Neural cell (in vitro differentiated cells): Measurements from ENCODE around the gene RCBTB2. TPM values are rescaled to one million over a fixed set of nuclear protein-coding genes. Genes with fewer than 3 reads are reported as not detected.

Experiments used
- H2AFZ ChIP-seq: fragments of 200-600, 300-800 bp; sonication (generic), shearing (Covaris generic); 2 replicates; pipeline ENCODE4 v1.6.0; 2014; ENCODE audit warnings: low read depth, mild to moderate bottlenecking, antibody characterized with exemption, low read length, moderate library complexity
- H3F3A ChIP-seq: fragments of 200-600 bp; shearing (Covaris generic); 2 replicates; pipeline ENCODE4 v1.6.1; 2016; ENCODE audit warnings: mild to moderate bottlenecking, moderate library complexity, mixed read lengths, antibody characterized with exemption, low read length; ENCODE audit not compliant: insufficient read depth, poor library complexity, severe bottlenecking
- H3K27ac ChIP-seq: fragments of 200-600, 300-800 bp; sonication (generic), shearing (Covaris generic); 2 replicates; pipeline ENCODE4 v1.5.1; 2014; ENCODE audit warnings: mild to moderate bottlenecking, low read length, moderate library complexity
- H3K27me3 ChIP-seq: fragments of 300-800, 200-600 bp; sonication (generic), shearing (Covaris generic); 2 replicates; pipeline ENCODE4 v1.6.0; 2014; ENCODE audit warnings: mild to moderate bottlenecking, low read depth, low read length, moderate library complexity; ENCODE audit not compliant: insufficient read depth
- H3K36me3 ChIP-seq: fragments of 300-800, 200-600 bp; sonication (generic), shearing (Covaris generic); 2 replicates; pipeline ENCODE4 v1.5.1; 2014; ENCODE audit warnings: mild to moderate bottlenecking, antibody characterized with exemption, low read length, moderate library complexity; ENCODE audit not compliant: insufficient read depth
- H3K4me2 ChIP-seq: fragments of 300-800, 200-600 bp; sonication (generic), shearing (Covaris generic); 2 replicates; pipeline ENCODE4 v1.6.0; 2014; ENCODE audit warnings: mild to moderate bottlenecking, low read length
- H3K4me3 ChIP-seq: fragments of 300-800, 200-600 bp; sonication (generic), shearing (Covaris generic); 2 replicates; pipeline ENCODE4 v1.5.1; 2014; ENCODE audit warnings: mild to moderate bottlenecking, low read length, moderate library complexity
- H3K79me2 ChIP-seq: fragments of 200-600 bp; shearing (Covaris generic); replicated peaks from 2 replicates; pipeline ENCODE4 v1.6.0; 2014; ENCODE audit warnings: mild to moderate bottlenecking, low read length, moderate library complexity; ENCODE audit not compliant: insufficient read depth
- H3K9ac ChIP-seq: fragments of 300-800, 200-600 bp; sonication (generic), shearing (Covaris generic); 2 replicates; pipeline ENCODE4 v1.6.1; 2016; ENCODE audit warnings: mild to moderate bottlenecking, low read length, mixed read lengths
- H3K9me2 ChIP-seq: fragments of 200-600 bp; shearing (Covaris generic); 2 replicates; pipeline ENCODE4 v1.6.1; 2016; ENCODE audit warnings: mild to moderate bottlenecking, low read length, mixed read lengths; ENCODE audit not compliant: insufficient read depth
- H3K9me3 ChIP-seq: fragments of 200-600, 300-800 bp; sonication (generic), shearing (Covaris generic); 2 replicates; pipeline ENCODE4 v1.6.1; 2016; ENCODE audit warnings: mild to moderate bottlenecking, mixed run types, low read length, moderate library complexity, mixed read lengths
- H4K20me1 ChIP-seq: fragments of 200-600 bp; shearing (Covaris generic); 2 replicates; pipeline ENCODE4 v1.6.1; 2016; ENCODE audit warnings: mild to moderate bottlenecking, mixed run types; ENCODE audit not compliant: insufficient read depth
- CTCF ChIP-seq: fragments of 450-650 bp; IDR thresholded peaks from 2 replicates; pipeline ENCODE4 v1.5.1; 2014; ENCODE audit warnings: antibody characterized with exemption, mild to moderate bottlenecking, moderate library complexity; ENCODE audit not compliant: poor library complexity, severe bottlenecking
- EP300 ChIP-seq: fragments of 450-650 bp; conservative IDR thresholded peaks from 2 replicates; pipeline ENCODE4 v1.6.1; 2014; ENCODE audit warnings: antibody characterized with exemption, mild to moderate bottlenecking, moderate library complexity; ENCODE audit not compliant: poor library complexity, severe bottlenecking
- EZH2 ChIP-seq: fragments of 200-600, 300-800 bp; shearing (Covaris generic), sonication (generic); IDR thresholded peaks from 2 replicates; pipeline ENCODE4 v1.6.1; 2014; ENCODE audit warnings: antibody characterized with exemption, low read length, borderline replicate concordance, mild to moderate bottlenecking; ENCODE audit not compliant: insufficient read depth, poor library complexity, severe bottlenecking
- MXI1 ChIP-seq: fragments of 450-650 bp; conservative IDR thresholded peaks from 2 replicates; pipeline ENCODE4 v1.6.1; 2014; ENCODE audit warnings: antibody characterized with exemption, mild to moderate bottlenecking; ENCODE audit not compliant: poor library complexity, severe bottlenecking
- POLR2AphosphoS5 ChIP-seq: IDR thresholded peaks from 2 replicates; pipeline ENCODE4 v1.6.1; 2012
- RAD21 ChIP-seq: fragments of 450-650 bp; conservative IDR thresholded peaks from 2 replicates; pipeline ENCODE4 v1.6.1; 2014; ENCODE audit warnings: antibody characterized with exemption, mild to moderate bottlenecking, moderate library complexity
- REST ChIP-seq: IDR thresholded peaks from 2 replicates; pipeline ENCODE4 v1.6.1; 2012; ENCODE audit warnings: borderline replicate concordance
- SMC3 ChIP-seq: fragments of 450-650 bp; conservative IDR thresholded peaks from 2 replicates; pipeline ENCODE4 v1.6.1; 2014; ENCODE audit warnings: antibody characterized with exemption, mild to moderate bottlenecking, moderate library complexity; ENCODE audit not compliant: poor library complexity
- TAF1 ChIP-seq: IDR thresholded peaks from 2 replicates; pipeline ENCODE4 v1.6.1; 2012; ENCODE audit warnings: low read depth
- polyA plus RNA-seq: library from polyadenylated mRNA; depleted of rRNA; stranded (reverse); fragments of >200 nt; gene quantifications from 2 replicates; pipeline ENCODE4 v1.2.3, GENCODE V29; 2014

Gene RCBTB2
- polyA plus RNA-seq, 1 donor from 2014 or later = 19.0 TPM

GRCh38 chr13:48501705-48502104 is 31.2 kb downstream of the RCBTB2 start:
- H4K20me1 ChIP-seq = no peaks in the 10 kb centered on the region
- H3K9me3 ChIP-seq = no peaks in the 10 kb centered on the region
- H3K27ac ChIP-seq = no peak overlapping the region
- H3F3A ChIP-seq = no peaks in the 10 kb centered on the region
- no peak overlapping the region for H3K4me3 ChIP-seq
- H3K9ac ChIP-seq = no peak overlapping the region
- H3K4me2 ChIP-seq = no peak overlapping the region
- H2AFZ ChIP-seq = no peak overlapping the region
- H3K9me2 ChIP-seq = no peaks in the 10 kb centered on the region
- H3K79me2 ChIP-seq = no peaks in the 10 kb centered on the region
- no peaks in the 10 kb centered on the region for H3K27me3 ChIP-seq
- no peaks in the 10 kb centered on the region for H3K36me3 ChIP-seq
- no peak for TF ChIP-seq SMC3
- no peak for TF ChIP-seq REST
- TF ChIP-seq EZH2 = no peak
- TF ChIP-seq MXI1 = no peak
- no peak for TF ChIP-seq RAD21
- no peak for TF ChIP-seq POLR2AphosphoS5
- TF ChIP-seq TAF1 = no peak
- no peak for TF ChIP-seq CTCF
- TF ChIP-seq EP300 = no peak

GRCh38 chr13:48500652-48501197 is 32.2 kb downstream of the RCBTB2 start:
- no peaks in the 10 kb centered on the region for H4K20me1 ChIP-seq
- TF ChIP-seq MXI1 (no peak), RAD21 (no peak), POLR2AphosphoS5 (no peak), EZH2 (no peak), TAF1 (no peak), CTCF (no peak), REST (no peak), EP300 (no peak), SMC3 (no peak)

More at GRCh38 chr13:48500652-48501197, 32.2 kb downstream of the RCBTB2 start:
- no peaks in the 10 kb centered on the region for H3K36me3 ChIP-seq
- H3K9me3 ChIP-seq = no peaks in the 10 kb centered on the region
- H3K27me3 ChIP-seq = no peaks in the 10 kb centered on the region
- H3K9me2 ChIP-seq = no peaks in the 10 kb centered on the region
- H2AFZ ChIP-seq = no peak overlapping the region
- no peak overlapping the region for H3K4me2 ChIP-seq
- no peaks in the 10 kb centered on the region for H3K79me2 ChIP-seq
- H3K4me3 ChIP-seq = no peak overlapping the region
- no peak overlapping the region for H3K9ac ChIP-seq
- no peak overlapping the region for H3K27ac ChIP-seq
- no peaks in the 10 kb centered on the region for H3F3A ChIP-seq
